ENCODE data around the gene AADAT. TPM values are rescaled to one million over a fixed set of nuclear protein-coding genes. Genes with fewer than 3 reads are reported as not detected.

AADAT gene
- total and polyA plus RNA-seq, 2 of the 4 experiments (the other 2 are of a cell fraction): 4.7 to 6.9 TPM

- Histone ChIP-seq H3K4ac (ENCODE audit: low read depth, low read length) (no peak overlapping the region), H4K91ac (ENCODE audit: insufficient read depth, low read depth, low read length) (no peak overlapping the region), H2AK5ac (ENCODE audit: low read depth, low read length) (no peak overlapping the region), H2BK120ac (ENCODE audit: low read depth, low read length) (no peak overlapping the region), H3K9me1 (ENCODE audit: insufficient read depth, low read length) (no peaks in the 10 kb centered on the region), H2BK15ac (ENCODE audit: low read depth, low read length) (no peak overlapping the region), H3K9ac (ENCODE audit: low read depth, low read length) (no peak overlapping the region), H4K5ac (ENCODE audit: low read depth, low read length) (no peak overlapping the region), H3K56ac (ENCODE audit: extremely low read depth, insufficient read depth, low read length) (no peak overlapping the region), H4K8ac (ENCODE audit: low read depth in 2 of 2, low read length in 2 of 2) (no peak overlapping the region), H3K27me3 (ENCODE audit: control insufficient read depth, insufficient read depth, low read length) (no peaks in the 10 kb centered on the region), H3K79me1 (ENCODE audit: low read depth in 1 of 2, low read length in 2 of 2) (no peaks in the 10 kb centered on the region), H3K9me3 (ENCODE audit: control insufficient read depth, insufficient read depth, low read length) (no peaks in the 10 kb centered on the region), H3K4me1 (ENCODE audit: control insufficient read depth, insufficient read depth, low read length) (no peaks in the 10 kb centered on the region), H3K18ac (ENCODE audit: low read depth, low read length) (no peak overlapping the region), H2BK5ac (ENCODE audit: low read depth, low read length, poor library complexity, severe bottlenecking) (no peak overlapping the region), H3K4me3 (ENCODE audit: insufficient read depth, low read depth, low read length) (no peak overlapping the region), H3K36me3 (ENCODE audit: control insufficient read depth, insufficient read depth, low read length) (no peaks in the 10 kb centered on the region), H2AFZ (replicated peaks; ENCODE audit: low read length, poor library complexity) (no peak overlapping the region), H3K27ac (ENCODE audit: insufficient read depth, low read length) (no peak overlapping the region), H3K23ac (ENCODE audit: low read depth, low read length) (no peak overlapping the region), H3K4me2 (ENCODE audit: low read depth, low read length) (no peak overlapping the region), H2AK9ac (replicated peaks; ENCODE audit: low read depth, low read length, poor library complexity) (no peak overlapping the region), H2BK20ac (ENCODE audit: low read depth, low read length) (no peak overlapping the region), H3K14ac (replicated peaks; ENCODE audit: low read depth, low read length) (no peak overlapping the region), H4K20me1 (ENCODE audit: insufficient read depth, low read length) (no peaks in the 10 kb centered on the region)
- intact Hi-C loops (cut with micrococcal nuclease): no loop called here
- no TSS peak for BruUV-seq (replicated peaks)
- POLR2A ChIA-PET (ENCODE audit: unreplicated experiment): no interaction called here
- no peak for DNase-seq
- no CpG with 5 or more reads among the region's 2 CpGs for WGBS, 2 experiments (ENCODE audit: extremely low coverage in 2 of 2, insufficient read length in 1 of 2)
- in situ Hi-C loops (cut with MboI; ENCODE audit: low sequenced_read_pairs): no loop called here
- dilution Hi-C loops (cut with HindIII; ENCODE audit: low sequenced_read_pairs, unreplicated experiment): no loop called here
- TF ChIP-seq MXI1 (IDR thresholded peaks at IDR 0.05; ENCODE audit: borderline replicate concordance, low read depth, low read length) (no peak), FOS (IDR thresholded peaks at IDR 0.05; ENCODE audit: low read depth, low read length) (no peak), NFE2L2 (IDR thresholded peaks at IDR 0.05; ENCODE audit: low read depth, low read length) (no peak), RCOR1 (IDR thresholded peaks at IDR 0.05; ENCODE audit: insufficient replicate concordance, low read length) (no peak)
- CTCF ChIA-PET: no interaction called here
- no peak for ATAC-seq (ENCODE audit: low read depth)
Observed at GRCh38 chr4:170111085-170111484, 21.3 kb upstream of the AADAT start.

Measured in IMR-90 (cell line).